ENCODE data around the gene TMEM151B. TPM values are rescaled to one million over a fixed set of nuclear protein-coding genes. Genes with fewer than 3 reads are reported as not detected.

Gene TMEM151B
- total and polyA plus RNA-seq, 9 of the 15 experiments (the other 6 are each of a cell fraction or from before 2014, with no cell fraction given): not detected

DNA sequence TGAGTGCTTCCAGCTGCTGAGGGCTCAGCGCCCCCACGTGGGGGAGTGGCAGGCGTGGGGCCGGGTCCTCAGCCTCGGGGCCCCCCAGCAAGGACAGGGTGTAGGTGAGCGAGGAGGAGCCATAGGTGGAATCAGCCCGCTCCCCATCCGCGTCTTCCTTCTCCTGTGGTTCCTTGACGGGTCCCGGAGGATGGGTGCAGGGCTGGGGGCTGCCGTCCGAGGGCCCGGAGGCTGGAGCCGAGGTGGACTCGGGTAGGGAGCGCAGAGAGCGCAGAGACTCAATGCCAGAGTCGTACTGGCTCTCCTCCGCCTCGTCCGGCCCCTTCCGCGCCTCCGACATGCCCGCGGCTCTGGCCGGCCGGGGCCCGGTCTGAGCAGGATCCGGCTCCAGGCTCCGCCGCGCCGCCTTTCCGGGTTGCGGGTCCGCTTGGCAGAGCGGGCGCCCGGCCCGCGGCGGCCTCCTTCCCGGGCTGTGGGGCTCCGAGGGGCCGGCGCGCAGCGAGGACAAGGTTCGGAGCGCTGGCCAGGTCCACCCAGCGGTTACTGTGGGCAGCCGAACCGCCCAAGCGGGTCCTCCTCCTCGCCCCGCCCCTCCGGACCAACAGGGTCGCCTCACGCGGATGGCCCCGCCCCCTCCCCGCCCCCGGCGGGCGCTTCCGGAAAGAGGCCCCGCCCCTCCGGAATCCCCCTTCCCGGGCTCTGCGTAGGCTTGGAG, 5.1 kb upstream of the TMEM151B start, which contains the start of gene NFKBIE (continued):
- TF ChIP-seq ASH1L (IDR thresholded peaks at IDR 0.05; ENCODE audit: borderline replicate concordance, low read depth, partially characterized antibody): no peak
- TF ChIP-seq TFAM (CRISPR knock-in tag; conservative IDR thresholded peaks at IDR 0.05): no peak
- TF ChIP-seq ZKSCAN1 (IDR thresholded peaks at IDR 0.05; ENCODE audit: low read depth, low read length): no peak
- no peak for TF ChIP-seq HMG20A (CRISPR knock-in tag; conservative IDR thresholded peaks at IDR 0.05)
- TF ChIP-seq TGIF2 (CRISPR knock-in tag; IDR thresholded peaks at IDR 0.05): peak; percentile 87; the same call in 1 of the 2 replicates
- no peak for TF ChIP-seq MTA1 (IDR thresholded peaks at IDR 0.05; ENCODE audit: borderline replicate concordance)
- no peak for TF ChIP-seq CBFA2T3 (IDR thresholded peaks at IDR 0.05)
- TF ChIP-seq SMARCA4 (IDR thresholded peaks at IDR 0.05): no peak
- TF ChIP-seq FIP1L1 (IDR thresholded peaks at IDR 0.05; ENCODE audit: low read depth, low read length, poor library complexity, severe bottlenecking): peak; percentile 90
- 0 out of 4 replicates have a peak, but pooled peaks of 1 of the 2 experiments have one; percentile 42 for TF ChIP-seq TEAD1 (CRISPR knock-in tag; IDR thresholded peaks at IDR 0.05)
- TF ChIP-seq, protein P1, sequence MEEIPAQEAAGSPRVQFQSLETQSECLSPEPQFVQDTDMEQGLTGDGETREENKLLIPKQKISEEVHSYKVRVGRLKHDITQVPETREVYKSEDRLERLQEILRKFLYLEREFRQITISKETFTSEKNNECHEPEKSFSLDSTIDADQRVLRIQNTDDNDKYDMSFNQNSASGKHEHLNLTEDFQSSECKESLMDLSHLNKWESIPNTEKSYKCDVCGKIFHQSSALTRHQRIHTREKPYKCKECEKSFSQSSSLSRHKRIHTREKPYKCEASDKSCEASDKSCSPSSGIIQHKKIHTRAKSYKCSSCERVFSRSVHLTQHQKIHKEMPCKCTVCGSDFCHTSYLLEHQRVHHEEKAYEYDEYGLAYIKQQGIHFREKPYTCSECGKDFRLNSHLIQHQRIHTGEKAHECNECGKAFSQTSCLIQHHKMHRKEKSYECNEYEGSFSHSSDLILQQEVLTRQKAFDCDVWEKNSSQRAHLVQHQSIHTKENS (CRISPR knock-in tag; IDR thresholded peaks at IDR 0.05): no peak
- TF ChIP-seq EP400 (IDR thresholded peaks at IDR 0.05): peak; percentile 41; the same call in 1 of the 2 replicates
- TF ChIP-seq PCBP2 (IDR thresholded peaks at IDR 0.05; ENCODE audit: low read depth, low read length, poor library complexity, severe bottlenecking): no peak
- no peak for TF ChIP-seq ZNF583 (CRISPR knock-in tag; IDR thresholded peaks at IDR 0.05)
- no peak for TF ChIP-seq ZNF282 (CRISPR knock-in tag; IDR thresholded peaks at IDR 0.05)
- no peak for TF ChIP-seq ZNF12 (CRISPR knock-in tag; IDR thresholded peaks at IDR 0.05)
- TF ChIP-seq ZNF57 (CRISPR knock-in tag; IDR thresholded peaks at IDR 0.05): no peak
- TF ChIP-seq, protein P2, sequence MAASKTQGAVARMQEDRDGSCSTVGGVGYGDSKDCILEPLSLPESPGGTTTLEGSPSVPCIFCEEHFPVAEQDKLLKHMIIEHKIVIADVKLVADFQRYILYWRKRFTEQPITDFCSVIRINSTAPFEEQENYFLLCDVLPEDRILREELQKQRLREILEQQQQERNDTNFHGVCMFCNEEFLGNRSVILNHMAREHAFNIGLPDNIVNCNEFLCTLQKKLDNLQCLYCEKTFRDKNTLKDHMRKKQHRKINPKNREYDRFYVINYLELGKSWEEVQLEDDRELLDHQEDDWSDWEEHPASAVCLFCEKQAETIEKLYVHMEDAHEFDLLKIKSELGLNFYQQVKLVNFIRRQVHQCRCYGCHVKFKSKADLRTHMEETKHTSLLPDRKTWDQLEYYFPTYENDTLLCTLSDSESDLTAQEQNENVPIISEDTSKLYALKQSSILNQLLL (CRISPR knock-in tag; IDR thresholded peaks at IDR 0.05; ENCODE audit: borderline replicate concordance): no peak
- peak; percentile 62 for TF ChIP-seq ZFX (CRISPR knock-in tag; IDR thresholded peaks at IDR 0.05)
- TF ChIP-seq SMARCB1 (IDR thresholded peaks at IDR 0.05; ENCODE audit: insufficient read length, low read depth): no peak
- no peak for TF ChIP-seq ESRRB (CRISPR knock-in tag; IDR thresholded peaks at IDR 0.05; ENCODE audit: borderline replicate concordance)
- no peak for TF ChIP-seq TCF7 (IDR thresholded peaks at IDR 0.05; ENCODE audit: borderline replicate concordance)
- TF ChIP-seq, protein P3, sequence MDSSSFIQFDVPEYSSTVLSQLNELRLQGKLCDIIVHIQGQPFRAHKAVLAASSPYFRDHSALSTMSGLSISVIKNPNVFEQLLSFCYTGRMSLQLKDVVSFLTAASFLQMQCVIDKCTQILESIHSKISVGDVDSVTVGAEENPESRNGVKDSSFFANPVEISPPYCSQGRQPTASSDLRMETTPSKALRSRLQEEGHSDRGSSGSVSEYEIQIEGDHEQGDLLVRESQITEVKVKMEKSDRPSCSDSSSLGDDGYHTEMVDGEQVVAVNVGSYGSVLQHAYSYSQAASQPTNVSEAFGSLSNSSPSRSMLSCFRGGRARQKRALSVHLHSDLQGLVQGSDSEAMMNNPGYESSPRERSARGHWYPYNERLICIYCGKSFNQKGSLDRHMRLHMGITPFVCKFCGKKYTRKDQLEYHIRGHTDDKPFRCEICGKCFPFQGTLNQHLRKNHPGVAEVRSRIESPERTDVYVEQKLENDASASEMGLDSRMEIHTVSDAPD (CRISPR knock-in tag; IDR thresholded peaks at IDR 0.05): no peak
- TF ChIP-seq, protein P4, sequence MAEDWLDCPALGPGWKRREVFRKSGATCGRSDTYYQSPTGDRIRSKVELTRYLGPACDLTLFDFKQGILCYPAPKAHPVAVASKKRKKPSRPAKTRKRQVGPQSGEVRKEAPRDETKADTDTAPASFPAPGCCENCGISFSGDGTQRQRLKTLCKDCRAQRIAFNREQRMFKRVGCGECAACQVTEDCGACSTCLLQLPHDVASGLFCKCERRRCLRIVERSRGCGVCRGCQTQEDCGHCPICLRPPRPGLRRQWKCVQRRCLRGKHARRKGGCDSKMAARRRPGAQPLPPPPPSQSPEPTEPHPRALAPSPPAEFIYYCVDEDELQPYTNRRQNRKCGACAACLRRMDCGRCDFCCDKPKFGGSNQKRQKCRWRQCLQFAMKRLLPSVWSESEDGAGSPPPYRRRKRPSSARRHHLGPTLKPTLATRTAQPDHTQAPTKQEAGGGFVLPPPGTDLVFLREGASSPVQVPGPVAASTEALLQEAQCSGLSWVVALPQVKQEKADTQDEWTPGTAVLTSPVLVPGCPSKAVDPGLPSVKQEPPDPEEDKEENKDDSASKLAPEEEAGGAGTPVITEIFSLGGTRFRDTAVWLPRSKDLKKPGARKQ (CRISPR knock-in tag; IDR thresholded peaks at IDR 0.05): no peak
- no peak for TF ChIP-seq OTX1 (CRISPR knock-in tag; IDR thresholded peaks at IDR 0.05)

Data from K562 (cell line).